PC-3 (cell line): ENCODE results near the gene RPS6KB1. TPM values are rescaled to one million over a fixed set of nuclear protein-coding genes. Genes with fewer than 3 reads are reported as not detected.

Experiments used
- ATAC-seq: fragments of 200-7000 bp; cut with Tn5 transposase; 2 replicates; pipeline ENCODE4 v1.9.1; 2020; ENCODE audit warnings: mild to moderate bottlenecking, moderate library complexity
- Bru-seq: library from RNA; stranded (reverse); fragments of 400-500 nt; gene quantifications from one replicate; lab custom pipeline; 2021; lab: Mats Ljungman, UMichigan
- BruChase-seq, 2 experiments: library from RNA; stranded (reverse); fragments of 400-500 nt; gene quantifications; one replicate each; lab custom pipeline; 2021; lab: Mats Ljungman, UMichigan
- BruUV-seq: library from RNA; stranded (reverse); fragments of 400-500 nt; replicated peaks from 2 replicates; lab custom pipeline; 2021; lab: Mats Ljungman, UMichigan
- CTCF ChIA-PET: fragments of 300-600 bp; sonication (Branson Sonifier 250); formaldehyde crosslinking; loops from one replicate; lab custom pipeline; 2022; ENCODE audit warnings: antibody characterized with exemption; lab: Charles Lee
- POLR2A ChIA-PET: fragments of 300-600 bp; sonication (Branson Sonifier 250); formaldehyde crosslinking; loops from one replicate; lab custom pipeline; 2022; ENCODE audit warnings: antibody characterized with exemption; ENCODE audit not compliant: unreplicated experiment; lab: Charles Lee
- DNase-seq: peaks from one replicate; pipeline ENCODE4 v3.0.0-alpha.2; 2015
- H2AFZ ChIP-seq: fragments of 300-600 bp; sonication (generic); 2 replicates; pipeline ENCODE4 v1.6.0; 2016; ENCODE audit warnings: antibody characterized with exemption, low read length
- H3F3A ChIP-seq: fragments of 300-600 bp; sonication (generic); one replicate; pipeline ENCODE4 v1.6.0; 2017; ENCODE audit warnings: antibody characterized with exemption, low read length, control low read depth, mild to moderate bottlenecking; ENCODE audit not compliant: unreplicated experiment
- H3K27ac ChIP-seq: fragments of 300-600 bp; sonication (generic); 2 replicates; pipeline ENCODE4 v1.5.1; 2016; ENCODE audit warnings: mild to moderate bottlenecking, low read length
- H3K27me3 ChIP-seq: fragments of 300-600 bp; sonication (generic); 2 replicates; pipeline ENCODE4 v1.6.1; 2016; ENCODE audit warnings: low read length, mixed read lengths
- H3K36me3 ChIP-seq: fragments of 300-600 bp; sonication (generic); 2 replicates; pipeline ENCODE4 v1.6.1; 2016; ENCODE audit warnings: low read depth, mixed run types, low read length, mixed read lengths
- H3K4me1 ChIP-seq: fragments of 300-600 bp; sonication (generic); 2 replicates; pipeline ENCODE4 v1.5.1; 2016; ENCODE audit warnings: low read length; ENCODE audit not compliant: insufficient read depth
- H3K4me2 ChIP-seq: fragments of 300-600 bp; sonication (generic); 2 replicates; pipeline ENCODE4 v1.6.0; 2016; ENCODE audit warnings: low read length
- H3K4me3 ChIP-seq: fragments of 300-600 bp; sonication (generic); 2 replicates; pipeline ENCODE4 v1.5.1; 2016; ENCODE audit warnings: mild to moderate bottlenecking, low read length, mixed read lengths
- H3K79me2 ChIP-seq: fragments of 300-600 bp; sonication (generic); 2 replicates; pipeline ENCODE4 v1.6.1; 2017; ENCODE audit warnings: low read length, mixed read lengths
- H3K9ac ChIP-seq: fragments of 300-600 bp; sonication (generic); 2 replicates; pipeline ENCODE4 v1.6.0; 2016; ENCODE audit warnings: mild to moderate bottlenecking, low read length
- H3K9me2 ChIP-seq: fragments of 300-600 bp; sonication (generic); replicated peaks from 2 replicates; pipeline ENCODE4 v1.6.1; 2016; ENCODE audit warnings: mixed run types, low read length, mixed read lengths
- H3K9me3 ChIP-seq: fragments of 300-600 bp; sonication (generic); 2 replicates; pipeline ENCODE4 v1.6.1; 2016; ENCODE audit warnings: low read length, mixed read lengths
- H4K20me1 ChIP-seq: fragments of 300-600 bp; sonication (generic); 2 replicates; pipeline ENCODE4 v1.6.1; 2016; ENCODE audit warnings: low read length, mixed read lengths
- CTCF ChIP-seq: fragments of 300-600 bp; sonication (generic); conservative IDR thresholded peaks from 2 replicates; pipeline ENCODE4 v1.5.1; 2017; ENCODE audit warnings: antibody characterized with exemption, low read depth, mild to moderate bottlenecking, low read length
- EZH2 ChIP-seq: fragments of 300-600 bp; sonication (generic); IDR thresholded peaks from one replicate; pipeline ENCODE4 v1.6.1; 2017; ENCODE audit warnings: antibody characterized with exemption, mild to moderate bottlenecking, low read length; ENCODE audit not compliant: unreplicated experiment
- EZH2phosphoT487 ChIP-seq: fragments of 300-600 bp; sonication (generic); IDR thresholded peaks from 2 replicates; pipeline ENCODE4 v1.6.1; 2018; ENCODE audit warnings: mild to moderate bottlenecking, antibody characterized with exemption, low read length, borderline replicate concordance
- intact Hi-C: fragments of 100-400 bp; cut with micrococcal nuclease; formaldehyde crosslinking; loops from 2 replicates; pipeline ENCODE4 v1.9.0; 2023
- long read RNA-seq: library from polyadenylated mRNA; unstranded; transcript quantifications from one replicate; pipeline ENCODE4 v2.0.0, GENCODE V29; 2021; ENCODE audit not compliant: unreplicated experiment
- total RNA-seq: library from RNA; depleted of rRNA; stranded (reverse); fragments of >200 nt; gene quantifications from 2 replicates; pipeline ENCODE4 v1.2.3, GENCODE V29; 2014; rRNA removed

The RPS6KB1 gene
- total RNA-seq (43.4 and 51.5 TPM in 2 replicates), Bru-seq, nascent RNA (percentile 89 among the genes with signal in this experiment), BruChase-seq, experiment 1, labeled RNA remaining after a 6-hour chase (percentile 91 among the genes with signal in this experiment), BruChase-seq, experiment 2, labeled RNA remaining after a 2-hour chase (percentile 94 among the genes with signal in this experiment)
- long read RNA-seq, full-length matches to known transcripts, result 104 of 153 reads
- long read RNA-seq, partial matches to known transcripts, result 9 of 153 reads
- long read RNA-seq, other reads (novel, unspliced or antisense), result 40 of 153 reads

GRCh38 chr17:59892924-59893675 is at the start of gene RPS6KB1, which contains the start of gene TUBD1:
Gene RPS6KB1 (plus strand): TSS chr17:59893121. CDS start chr17:59893185, 64 bp downstream.
Gene TUBD1 (minus strand): TSS chr17:59892943. CDS start chr17:59891002, 1,941 bp downstream.
- peak within 1 kb of the TSS; percentile 84 for H3K4me3 ChIP-seq
- peaks cover 85% of the 10 kb centered on the region for H3K79me2 ChIP-seq
- peak within 1 kb of the TSS; percentile 39 for H3K27ac ChIP-seq
- no peaks in the 10 kb centered on the region for H3K9me3 ChIP-seq
- H3K4me1 ChIP-seq, result peaks cover 31% of the 10 kb centered on the region
- intact Hi-C loops, result no loop called here
- H2AFZ ChIP-seq, result peak within 1 kb of the TSS; percentile 88
- DNase-seq, result peak; percentile 100
- CTCF ChIA-PET, result interaction anchor here (0.5 to 1.7 kb wide), 2 partner anchors 21 to 47 kb away, joined by 6 to 7 read pairs; no protein-coding TSS in a partner anchor
- TF ChIP-seq EZH2phosphoT487, result no peak
- TF ChIP-seq EZH2, result no peak
- no peak for TF ChIP-seq CTCF
- H3F3A ChIP-seq, result no peaks in the 10 kb centered on the region
- H3K36me3 ChIP-seq, result peaks cover 2% of the 10 kb centered on the region; the same call in 1 of the 2 replicates
- no peaks in the 10 kb centered on the region for H3K27me3 ChIP-seq
- peaks cover 20% of the 10 kb centered on the region for H4K20me1 ChIP-seq
- POLR2A ChIA-PET, result interaction anchor here (0.6 to 0.8 kb wide), 2 partner anchors 24 to 727 kb away, joined by 4 to 15 read pairs; no protein-coding TSS in a partner anchor
- H3K9ac ChIP-seq, result peak within 1 kb of the TSS; percentile 96
- peak within 1 kb of the TSS; percentile 86 for H3K4me2 ChIP-seq
- ATAC-seq, result peak; percentile 95
- no peaks in the 10 kb centered on the region for H3K9me2 ChIP-seq
- no TSS peak for BruUV-seq

DNA sequence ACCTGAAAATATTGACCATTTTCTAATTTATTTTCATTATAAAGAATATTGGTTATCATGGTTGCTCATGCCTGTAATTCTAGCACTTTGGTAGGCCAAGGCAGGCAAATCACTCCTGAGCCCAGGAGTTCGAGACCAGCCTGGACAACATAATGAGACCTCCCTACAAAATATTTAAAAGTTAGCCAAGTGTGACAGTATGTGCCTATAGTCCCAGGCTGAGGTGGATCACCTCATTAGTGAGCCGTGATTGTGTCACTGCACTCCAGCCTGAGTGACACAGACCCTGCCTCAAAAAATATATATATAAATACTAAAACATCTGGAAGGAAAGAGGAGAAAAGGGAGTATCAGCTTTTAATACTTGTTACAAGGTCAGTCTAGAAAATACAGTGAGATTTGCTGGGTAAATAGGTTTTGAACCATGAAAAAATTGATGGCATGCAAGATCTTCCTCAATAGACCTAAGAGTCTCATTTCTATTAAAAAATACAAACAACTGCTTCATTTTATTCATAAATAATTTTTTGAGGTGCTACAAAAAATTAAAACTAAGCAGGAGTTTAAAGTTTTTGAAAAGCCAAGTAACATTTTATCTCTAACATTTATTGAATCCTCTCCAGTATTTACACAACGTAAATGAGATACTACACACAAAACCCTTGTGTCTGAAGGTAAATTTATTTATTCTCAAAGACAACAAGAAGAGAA is 47.9 kb upstream of the RPS6KB1 start:
- Histone ChIP-seq H3K4me1 (peaks cover 58% of the 10 kb centered on the region), H2AFZ (no peak overlapping the region), H4K20me1 (peaks cover 13% of the 10 kb centered on the region), H3K9ac (peak overlapping the region; percentile 98), H3K36me3 (peaks cover 13% of the 10 kb centered on the region), H3F3A (peaks cover 32% of the 10 kb centered on the region), H3K79me2 (peaks cover 16% of the 10 kb centered on the region), H3K4me2 (peak overlapping the region; percentile 79), H3K27ac (peak overlapping the region; percentile 95), H3K9me3 (no peaks in the 10 kb centered on the region), H3K4me3 (peak overlapping the region; percentile 4; the same call in 1 of the 2 replicates), H3K27me3 (no peaks in the 10 kb centered on the region), H3K9me2 (no peaks in the 10 kb centered on the region)
- ATAC-seq, result no peak
- intact Hi-C loops, result loop anchor here (1.0 kb wide), 2 partner anchors 8 to 92 kb away; no protein-coding TSS in a partner anchor
- BruUV-seq, result no TSS peak
- POLR2A ChIA-PET, result interaction anchor here (0.6 to 1.0 kb wide), 5 partner anchors 8 to 87 kb away, joined by 3 to 21 read pairs (median 4); no protein-coding TSS in a partner anchor
- CTCF ChIA-PET, result interaction anchor here (0.6 to 4.4 kb wide), 4 partner anchors 8 to 330 kb away, joined by 3 to 48 read pairs (median 4); no protein-coding TSS in a partner anchor
- no peak for TF ChIP-seq EZH2
- TF ChIP-seq EZH2phosphoT487, result no peak
- no peak for TF ChIP-seq CTCF
- DNase-seq, result peak; percentile 47
